IMR-90 (cell line): ENCODE measurements around the gene PRDM10. TPM values are rescaled to one million over a fixed set of nuclear protein-coding genes. Genes with fewer than 3 reads are reported as not detected.

Experiments used
- ATAC-seq: fragments of 200-7000 bp; cut with Tn5 transposase; 2 replicates; pipeline ENCODE4 v1.9.1; 2020; ENCODE audit warnings: low read depth, mild to moderate bottlenecking, moderate library complexity
- BruUV-seq: library from RNA; stranded (reverse); fragments of 400-500 nt; replicated peaks from 2 replicates; lab custom pipeline; 2021; lab: Mats Ljungman, UMichigan
- CTCF ChIA-PET: fragments of 300-600 bp; formaldehyde crosslinking; extraction: SDS; loops from one replicate; lab custom pipeline; 2021; ENCODE audit warnings: antibody characterized with exemption; lab: Yijun Ruan, JAX
- POLR2A ChIA-PET: fragments of 300-600 bp; sonication (Branson Sonifier 250); formaldehyde crosslinking; loops from one replicate; lab custom pipeline; 2022; ENCODE audit warnings: antibody characterized with exemption; ENCODE audit not compliant: unreplicated experiment; lab: Charles Lee
- DNase-seq: peaks from one replicate; pipeline ENCODE4 v3.0.0; 2013
- H2AFZ ChIP-seq: replicated peaks from 2 replicates; pipeline ENCODE3; 2013; ENCODE audit warnings: low read length, mild to moderate bottlenecking; ENCODE audit not compliant: poor library complexity
- H2AK5ac ChIP-seq: 2 replicates; pipeline ENCODE4 v1.6.1; 2013; ENCODE audit warnings: low read depth, low read length, inconsistent platforms
- H2AK9ac ChIP-seq: replicated peaks from 2 replicates; pipeline ENCODE3; 2013; ENCODE audit warnings: mild to moderate bottlenecking, low read depth, low read length, moderate library complexity; ENCODE audit not compliant: poor library complexity
- H2BK120ac ChIP-seq: 2 replicates; pipeline ENCODE4 v1.6.1; 2013; ENCODE audit warnings: low read depth, low read length, inconsistent platforms
- H2BK15ac ChIP-seq: 3 replicates; pipeline ENCODE4 v1.6.1; 2013; ENCODE audit warnings: low read depth, low read length, inconsistent platforms
- H2BK20ac ChIP-seq: 2 replicates; pipeline ENCODE4 v1.6.1; 2013; ENCODE audit warnings: low read depth, mild to moderate bottlenecking, inconsistent platforms, low read length, moderate library complexity
- H2BK5ac ChIP-seq: 2 replicates; pipeline ENCODE4 v1.6.1; 2013; ENCODE audit warnings: mild to moderate bottlenecking, low read depth, low read length, inconsistent platforms; ENCODE audit not compliant: poor library complexity, severe bottlenecking
- H3K14ac ChIP-seq: replicated peaks from 2 replicates; pipeline ENCODE4 v1.6.1; 2013; ENCODE audit warnings: low read depth, low read length, inconsistent platforms
- H3K18ac ChIP-seq: 2 replicates; pipeline ENCODE4 v1.6.1; 2013; ENCODE audit warnings: low read depth, low read length, control low read depth
- H3K23ac ChIP-seq: 2 replicates; pipeline ENCODE4 v1.6.1; 2013; ENCODE audit warnings: low read depth, low read length, inconsistent platforms
- H3K27ac ChIP-seq: 2 replicates; pipeline ENCODE4 v1.5.1; 2013; ENCODE audit warnings: mild to moderate bottlenecking, control low read depth, low read length; ENCODE audit not compliant: insufficient read depth
- H3K27me3 ChIP-seq: 2 replicates; pipeline ENCODE4 v1.6.1; 2013; ENCODE audit warnings: low read length; ENCODE audit not compliant: control insufficient read depth, insufficient read depth
- H3K36me3 ChIP-seq: 2 replicates; pipeline ENCODE4 v1.6.1; 2013; ENCODE audit warnings: low read length, mixed read lengths; ENCODE audit not compliant: control insufficient read depth, insufficient read depth
- H3K4ac ChIP-seq: 2 replicates; pipeline ENCODE4 v1.6.1; 2013; ENCODE audit warnings: low read depth, low read length, inconsistent platforms
- H3K4me1 ChIP-seq: 2 replicates; pipeline ENCODE4 v1.6.1; 2013; ENCODE audit warnings: low read length, mixed read lengths; ENCODE audit not compliant: control insufficient read depth, insufficient read depth
- H3K4me2 ChIP-seq: 2 replicates; pipeline ENCODE4 v1.6.1; 2013; ENCODE audit warnings: low read depth, mild to moderate bottlenecking, control low read depth, low read length, moderate library complexity
- H3K4me3 ChIP-seq: 2 replicates; pipeline ENCODE4 v1.5.1; 2013; ENCODE audit warnings: low read depth, mild to moderate bottlenecking, control low read depth, low read length, moderate library complexity; ENCODE audit not compliant: insufficient read depth
- H3K56ac ChIP-seq: 2 replicates; pipeline ENCODE4 v1.6.1; 2013; ENCODE audit warnings: low read length, inconsistent platforms; ENCODE audit not compliant: insufficient read depth; ENCODE audit errors: extremely low read depth
- H3K79me1 ChIP-seq, 2 experiments: 2 replicates each; pipeline ENCODE4 v1.6.1; 2013; ENCODE audit warnings: low read length in 2 of 2, inconsistent platforms in 1 of 2, low read depth in 1 of 2
- H3K9ac ChIP-seq: 2 replicates; pipeline ENCODE4 v1.6.1; 2013; ENCODE audit warnings: low read depth, low read length, control low read depth
- H3K9me1 ChIP-seq: 2 replicates; pipeline ENCODE4 v1.6.1; 2013; ENCODE audit warnings: low read length, inconsistent platforms; ENCODE audit not compliant: insufficient read depth
- H3K9me3 ChIP-seq: 2 replicates; pipeline ENCODE4 v1.6.1; 2013; ENCODE audit warnings: low read length; ENCODE audit not compliant: control insufficient read depth, insufficient read depth
- H4K20me1 ChIP-seq: 2 replicates; pipeline ENCODE4 v1.6.1; 2013; ENCODE audit warnings: low read length, inconsistent platforms; ENCODE audit not compliant: insufficient read depth
- H4K5ac ChIP-seq: 2 replicates; pipeline ENCODE4 v1.6.1; 2013; ENCODE audit warnings: mild to moderate bottlenecking, low read depth, low read length, control low read depth
- H4K8ac ChIP-seq, 2 experiments: 2 replicates each; pipeline ENCODE4 v1.6.1; 2013; ENCODE audit warnings: low read depth in 2 of 2, low read length in 2 of 2, control low read depth in 1 of 2, inconsistent platforms in 1 of 2
- H4K91ac ChIP-seq: 2 replicates; pipeline ENCODE4 v1.6.1; 2013; ENCODE audit warnings: low read depth, low read length, inconsistent platforms; ENCODE audit not compliant: insufficient read depth
- BHLHE40 ChIP-seq: fragments of 150-350 bp; IDR thresholded peaks from 2 replicates; pipeline ENCODE4 v1.6.1; 2016; ENCODE audit warnings: mild to moderate bottlenecking, low read depth, low read length
- CHD1 ChIP-seq: IDR thresholded peaks from 2 replicates; pipeline ENCODE4 v1.6.1; 2012; ENCODE audit warnings: low read depth, low read length, improper control_type of control experiment
- MXI1 ChIP-seq: IDR thresholded peaks from 2 replicates; pipeline ENCODE4 v1.6.1; 2012; ENCODE audit warnings: low read depth, mild to moderate bottlenecking, low read length, moderate library complexity, borderline replicate concordance
- RFX5 ChIP-seq: IDR thresholded peaks from 2 replicates; pipeline ENCODE4 v1.8.0; 2012; ENCODE audit warnings: low read depth, mild to moderate bottlenecking, low read length, moderate library complexity
- WGBS, 2 experiments: methylation state at CpG; one replicate each; pipeline versions ENCODE4 v1.1.5 to v1.1.7; 2013; ENCODE audit warnings: missing lambda C conversion rate in 2 of 2; ENCODE audit not compliant: insufficient read length in 1 of 2; ENCODE audit errors: extremely low coverage in 2 of 2; 5-methylcytosine and 5-hydroxymethylcytosine counted together
- dilution Hi-C: fragments of 300-500 bp; cut with HindIII; formaldehyde crosslinking; loops from one replicate; pipeline ENCODE4 v1.14.3; 2018; ENCODE audit warnings: low sequenced_read_pairs; ENCODE audit not compliant: unreplicated experiment
- in situ Hi-C: fragments of 300-500 bp; cut with MboI; formaldehyde crosslinking; loops from 3 replicates; pipeline ENCODE4 v1.14.3; 2019; ENCODE audit warnings: low sequenced_read_pairs, inconsistent platforms, mixed read lengths
- intact Hi-C: fragments of 100-400 bp; cut with micrococcal nuclease; formaldehyde crosslinking; loops from 2 replicates; pipeline ENCODE4 v1.10.0; 2022
- polyA plus RNA-seq, 3 experiments: library from polyadenylated mRNA; depleted of rRNA; stranded (reverse); fragments of >200 nt; gene quantifications; 2 replicates each; pipeline ENCODE4 v1.2.3, GENCODE V29; 2012; ENCODE audit warnings: low replicate concordance in 1 of 3
- total RNA-seq: library from RNA; depleted of rRNA; stranded (reverse); fragments of >200 nt; gene quantifications from 2 replicates; pipeline ENCODE4 v1.2.3, GENCODE V29; 2012

The PRDM10 gene
- total and polyA plus RNA-seq, 2 of the 4 experiments (the other 2 are of a cell fraction), result 3.1 to 6.5 TPM

GRCh38 chr11:130000552-130001176, 2.0 kb downstream of the PRDM10 start (continued):
- TF ChIP-seq MXI1, result no peak

GRCh38 chr11:129999407-129999806, 3.2 kb downstream of the PRDM10 start:
- ChIA-PET POLR2A (no interaction called here), CTCF (no interaction called here)
- no peak overlapping the region for H3K9ac ChIP-seq
- H2BK120ac ChIP-seq, result no peak overlapping the region
- H4K91ac ChIP-seq, result no peak overlapping the region
- no peak overlapping the region for H3K18ac ChIP-seq
- H3K56ac ChIP-seq, result no peak overlapping the region
- H2BK20ac ChIP-seq, result no peak overlapping the region
- H3K36me3 ChIP-seq, result peaks cover 3% of the 10 kb centered on the region; the same call in 1 of the 2 replicates
- no TSS peak for BruUV-seq
- no peak overlapping the region for H3K4me3 ChIP-seq
- WGBS, 2 experiments, result no CpG with 5 or more reads among the region's 4 CpGs
- 0 out of 2 replicates have a peak, but pooled peaks cover 1% of the 10 kb centered on the region for H3K4me1 ChIP-seq
- H2BK15ac ChIP-seq, result no peak overlapping the region
- intact Hi-C loops, result no loop called here
- no peaks in the 10 kb centered on the region for H3K9me1 ChIP-seq
- H2BK5ac ChIP-seq, result no peak overlapping the region
- no peak overlapping the region for H3K14ac ChIP-seq
- no peak overlapping the region for H2AFZ ChIP-seq
- H3K79me1 ChIP-seq, result peaks cover 7 to 42% of the 10 kb centered on the region in 2 experiments; a peak in 3 of 4 replicates
- H2AK5ac ChIP-seq, result no peak overlapping the region
- H4K5ac ChIP-seq, result no peak overlapping the region
- H4K8ac ChIP-seq, result no peak overlapping the region
- H3K9me3 ChIP-seq, result no peaks in the 10 kb centered on the region
- no peak overlapping the region for H3K23ac ChIP-seq
- H4K20me1 ChIP-seq, result 0 out of 2 replicates have a peak, but pooled peaks cover 6% of the 10 kb centered on the region
- DNase-seq (no peak), ATAC-seq (no peak)
- H2AK9ac ChIP-seq, result no peak overlapping the region
- H3K27ac ChIP-seq, result no peak overlapping the region
- H3K4ac ChIP-seq, result no peak overlapping the region
- H3K27me3 ChIP-seq, result no peaks in the 10 kb centered on the region
- dilution Hi-C loops, result no loop called here
- H3K4me2 ChIP-seq, result no peak overlapping the region
- TF ChIP-seq CHD1 (no peak), RFX5 (no peak), BHLHE40 (no peak)
- in situ Hi-C loops, result no loop called here
